ENCODE results near the gene DAZAP2. TPM values are rescaled to one million over a fixed set of nuclear protein-coding genes. Genes with fewer than 3 reads are reported as not detected.

The DAZAP2 gene
- polyA plus RNA-seq, 1 experiment, result 433 TPM

GRCh38 chr12:51199366-51199945 is 39.2 kb upstream of the DAZAP2 start:
- H3K4me3 ChIP-seq (ENCODE audit: low read depth, low read length), result no peak overlapping the region
- 0 out of 2 replicates have a peak, but pooled peaks cover 3% of the 10 kb centered on the region for H3K36me3 ChIP-seq (ENCODE audit: control insufficient read depth, insufficient read depth, low read length)
- ChIA-PET POLR2A (no interaction called here), CTCF (interaction anchor here (0.6 to 1.6 kb wide), 3 partner anchors 11 to 19 kb away, joined by 3 to 5 read pairs (median 3); partner anchors contain the start of gene POU6F1)
- DNase-seq (ENCODE audit: low read depth), result no peak
- TF ChIP-seq CTCF (IDR thresholded peaks at IDR 0.05; ENCODE audit: insufficient read depth, low read depth, low read length), result no peak
- no peaks in the 10 kb centered on the region for H3K27me3 ChIP-seq (ENCODE audit: control insufficient read depth, insufficient read depth, low read length)

GRCh38 chr12:51200156-51200555 is 38.5 kb upstream of the DAZAP2 start:
- Histone ChIP-seq H3K36me3 (ENCODE audit: control insufficient read depth, insufficient read depth, low read length) (0 out of 2 replicates have a peak, but pooled peaks cover 3% of the 10 kb centered on the region), H3K27me3 (ENCODE audit: control insufficient read depth, insufficient read depth, low read length) (no peaks in the 10 kb centered on the region), H3K4me3 (ENCODE audit: low read depth, low read length) (no peak overlapping the region)
- CTCF ChIA-PET, result interaction anchor here (0.6 to 1.6 kb wide), 3 partner anchors 10 to 18 kb away, joined by 3 to 5 read pairs (median 3); partner anchors contain the start of gene POU6F1
- TF ChIP-seq CTCF (IDR thresholded peaks at IDR 0.05; ENCODE audit: insufficient read depth, low read depth, low read length), result no peak
- no peak for DNase-seq (ENCODE audit: low read depth)
- POLR2A ChIA-PET, result no interaction called here

- no peak for TF ChIP-seq CTCF (IDR thresholded peaks at IDR 0.05; ENCODE audit: insufficient read depth, low read depth, low read length)
- POLR2A ChIA-PET, result no interaction called here
- H3K36me3 ChIP-seq (ENCODE audit: control insufficient read depth, insufficient read depth, low read length), result 0 out of 2 replicates have a peak, but pooled peaks cover 3% of the 10 kb centered on the region
- no peak for DNase-seq (ENCODE audit: low read depth)
- H3K27me3 ChIP-seq (ENCODE audit: control insufficient read depth, insufficient read depth, low read length), result no peaks in the 10 kb centered on the region
- no peak overlapping the region for H3K4me3 ChIP-seq (ENCODE audit: low read depth, low read length)
- CTCF ChIA-PET, result interaction anchor here (1.3 kb wide), 1 partner anchor 17 kb away, joined by 5 read pairs; the partner anchor contains the start of gene POU6F1
Measured at GRCh38 chr12:51200806-51201205, 37.8 kb upstream of the DAZAP2 start.

- Histone ChIP-seq H3K36me3 (ENCODE audit: control insufficient read depth, insufficient read depth, low read length) (0 out of 2 replicates have a peak, but pooled peaks cover 2% of the 10 kb centered on the region), H3K4me3 (ENCODE audit: low read depth, low read length) (no peak overlapping the region), H3K27me3 (ENCODE audit: control insufficient read depth, insufficient read depth, low read length) (no peaks in the 10 kb centered on the region)
- POLR2A ChIA-PET, result no interaction called here
- TF ChIP-seq CTCF (IDR thresholded peaks at IDR 0.05; ENCODE audit: insufficient read depth, low read depth, low read length), result no peak
- no peak for DNase-seq (ENCODE audit: low read depth)
- CTCF ChIA-PET, result interaction anchor here (1.0 kb wide), 1 partner anchor 16 kb away, joined by 3 read pairs; no protein-coding TSS in a partner anchor
Measured at GRCh38 chr12:51202718-51203117, 35.9 kb upstream of the DAZAP2 start.

GRCh38 chr12:51205350-51205749 is 33.3 kb upstream of the DAZAP2 start:
- CTCF ChIA-PET, result interaction anchor here (0.7 to 1.3 kb wide), 2 partner anchors 11 to 13 kb away, joined by 3 to 4 read pairs; partner anchors contain the start of gene POU6F1
- H3K4me3 ChIP-seq (ENCODE audit: low read depth, low read length), result no peak overlapping the region
- no peak for DNase-seq (ENCODE audit: low read depth)
- POLR2A ChIA-PET, result no interaction called here
- no peak for TF ChIP-seq CTCF (IDR thresholded peaks at IDR 0.05; ENCODE audit: insufficient read depth, low read depth, low read length)
- no peaks in the 10 kb centered on the region for H3K36me3 ChIP-seq (ENCODE audit: control insufficient read depth, insufficient read depth, low read length)
- H3K27me3 ChIP-seq (ENCODE audit: control insufficient read depth, insufficient read depth, low read length), result no peaks in the 10 kb centered on the region

Data from BJ (cell line).